Astrocyte of the spinal cord (primary cell): Measurements from ENCODE around the gene CHRNA7.

Experiments
- DNase-seq: peaks from one replicate; pipeline ENCODE4 v3.0.0; 2011; ENCODE audit warnings: low read depth, low spot score
- H3K4me3 ChIP-seq: 2 replicates; pipeline ENCODE4 v1.5.1; 2011; ENCODE audit warnings: low read depth, mild to moderate bottlenecking, low read length, moderate library complexity
- in situ Hi-C: cut with HindIII; loops from 2 replicates; pipeline ENCODE4 v1.10.0; 2017; ENCODE audit warnings: low sequenced_read_pairs
- TF ChIP-seq, protein P1 (sequence below): IDR thresholded peaks from 2 replicates; pipeline ENCODE4 v1.5.1; 2012; ENCODE audit warnings: low read depth, mild to moderate bottlenecking, low read length, inconsistent platforms

The CHRNA7 gene

DNA sequence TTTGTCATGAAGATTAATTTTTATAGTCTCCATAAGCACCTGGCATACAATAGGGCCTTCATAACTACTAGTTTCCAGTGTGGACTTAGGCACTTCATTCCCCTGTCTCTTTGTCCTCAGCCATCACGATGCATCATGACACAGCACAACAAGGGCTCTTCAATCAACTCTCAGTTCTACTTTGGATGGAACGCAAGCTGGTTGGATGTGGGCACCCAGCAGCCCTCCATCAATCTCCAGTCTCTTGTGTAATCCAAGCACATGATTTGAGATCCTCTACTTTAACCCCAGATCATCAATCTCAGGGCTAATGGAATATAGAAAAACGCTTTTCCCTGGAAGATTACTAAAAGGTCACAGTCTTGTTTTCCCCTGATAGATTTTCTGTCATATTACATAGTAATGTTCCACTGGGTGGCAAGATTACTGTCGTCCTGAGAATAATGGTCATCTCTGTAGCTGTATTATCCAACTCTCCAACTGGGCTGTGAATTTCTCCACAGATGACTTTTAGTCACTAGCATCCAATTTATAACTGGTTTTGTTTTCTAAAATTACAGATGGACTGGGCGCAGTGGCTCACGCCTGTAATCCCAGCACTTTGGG is 22.9 kb upstream of the CHRNA7 start:
- no peak overlapping the region for H3K4me3 ChIP-seq
- TF ChIP-seq, protein P1, sequence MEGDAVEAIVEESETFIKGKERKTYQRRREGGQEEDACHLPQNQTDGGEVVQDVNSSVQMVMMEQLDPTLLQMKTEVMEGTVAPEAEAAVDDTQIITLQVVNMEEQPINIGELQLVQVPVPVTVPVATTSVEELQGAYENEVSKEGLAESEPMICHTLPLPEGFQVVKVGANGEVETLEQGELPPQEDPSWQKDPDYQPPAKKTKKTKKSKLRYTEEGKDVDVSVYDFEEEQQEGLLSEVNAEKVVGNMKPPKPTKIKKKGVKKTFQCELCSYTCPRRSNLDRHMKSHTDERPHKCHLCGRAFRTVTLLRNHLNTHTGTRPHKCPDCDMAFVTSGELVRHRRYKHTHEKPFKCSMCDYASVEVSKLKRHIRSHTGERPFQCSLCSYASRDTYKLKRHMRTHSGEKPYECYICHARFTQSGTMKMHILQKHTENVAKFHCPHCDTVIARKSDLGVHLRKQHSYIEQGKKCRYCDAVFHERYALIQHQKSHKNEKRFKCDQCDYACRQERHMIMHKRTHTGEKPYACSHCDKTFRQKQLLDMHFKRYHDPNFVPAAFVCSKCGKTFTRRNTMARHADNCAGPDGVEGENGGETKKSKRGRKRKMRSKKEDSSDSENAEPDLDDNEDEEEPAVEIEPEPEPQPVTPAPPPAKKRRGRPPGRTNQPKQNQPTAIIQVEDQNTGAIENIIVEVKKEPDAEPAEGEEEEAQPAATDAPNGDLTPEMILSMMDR, result no peak
- no peak for DNase-seq
- in situ Hi-C loops, result no loop called here

GRCh38 chr15:32014953-32015352 is 15.4 kb upstream of the CHRNA7 start:
- in situ Hi-C loops, result no loop called here
- no peak overlapping the region for H3K4me3 ChIP-seq
- DNase-seq, result no peak
- TF ChIP-seq, protein P1, result no peak

- TF ChIP-seq, protein P1, result no peak
- DNase-seq, result no peak
- in situ Hi-C loops, result no loop called here
- H3K4me3 ChIP-seq, result no peak overlapping the region
Observed at GRCh38 chr15:32020156-32020555, 10.2 kb upstream of the CHRNA7 start.

DNA sequence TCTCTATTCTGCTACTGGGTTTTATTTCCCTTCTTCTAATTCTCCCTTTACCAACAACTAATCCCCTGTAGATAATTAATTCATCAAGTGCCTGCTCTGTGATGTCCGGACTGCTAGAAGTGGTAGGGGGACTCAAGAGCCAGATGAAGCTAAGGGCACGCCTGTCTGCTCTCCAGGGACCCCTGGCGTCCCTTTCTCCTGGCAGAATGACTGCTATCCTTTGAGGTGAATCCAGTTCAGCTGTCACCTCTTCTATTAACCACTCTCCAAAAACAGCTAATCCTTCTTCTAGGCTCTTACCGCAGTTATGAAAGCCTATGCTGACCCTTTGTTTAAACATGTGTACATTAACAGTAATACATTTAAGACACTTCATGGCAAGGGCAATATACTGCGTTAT is 1.4 kb upstream of the CHRNA7 start:
- in situ Hi-C loops, result no loop called here
- TF ChIP-seq, protein P1, result no peak
- DNase-seq, result no peak
- no peak overlapping the region for H3K4me3 ChIP-seq

DNA sequence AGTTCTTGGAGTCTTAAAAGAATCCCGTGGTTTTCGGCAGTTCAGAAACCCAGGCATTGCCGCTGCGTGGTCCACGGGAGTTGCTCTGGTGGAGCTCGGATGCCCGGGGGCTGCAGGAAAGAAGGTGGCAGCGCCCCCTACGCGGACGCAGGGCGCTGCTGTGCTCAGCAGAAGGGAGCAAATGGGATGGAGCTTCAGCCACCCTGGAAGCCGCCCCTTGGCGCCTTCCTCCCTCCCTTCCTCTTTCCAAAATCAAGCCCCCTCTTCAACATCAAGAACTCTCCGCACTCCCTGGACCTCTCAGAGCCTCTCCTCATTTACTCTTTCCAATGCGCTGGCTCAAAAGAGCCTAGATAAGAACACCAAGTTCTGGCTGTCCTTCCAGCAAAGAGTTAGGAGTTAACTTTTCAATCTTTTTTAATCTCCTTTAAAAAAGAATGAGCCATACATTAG is 880 bp upstream of the CHRNA7 start:
- peak; percentile 1 for DNase-seq
- no peak overlapping the region for H3K4me3 ChIP-seq
- in situ Hi-C loops, result no loop called here
- TF ChIP-seq, protein P1, result peak; percentile 40

GRCh38 chr15:32030795-32031194 is 480 bp downstream of the CHRNA7 start:
- peak overlapping the region; percentile 24 for H3K4me3 ChIP-seq
- peak; percentile 2 for DNase-seq
- in situ Hi-C loops, result no loop called here
- TF ChIP-seq, protein P1, result no peak
